ENCODE data around the gene SPEF2. TPM values are rescaled to one million over a fixed set of nuclear protein-coding genes. Genes with fewer than 3 reads are reported as not detected.
"Not testable (repeated sequence)": the region's sequence is repeated elsewhere in the genome, so short reads cannot be mapped to it uniquely, and the experiment has no call there.

Gene SPEF2
- polyA plus RNA-seq, 1 donor (not counting 4 experiments of a cell fraction or from before 2014, with no cell fraction given) = 1.6 TPM

DNA sequence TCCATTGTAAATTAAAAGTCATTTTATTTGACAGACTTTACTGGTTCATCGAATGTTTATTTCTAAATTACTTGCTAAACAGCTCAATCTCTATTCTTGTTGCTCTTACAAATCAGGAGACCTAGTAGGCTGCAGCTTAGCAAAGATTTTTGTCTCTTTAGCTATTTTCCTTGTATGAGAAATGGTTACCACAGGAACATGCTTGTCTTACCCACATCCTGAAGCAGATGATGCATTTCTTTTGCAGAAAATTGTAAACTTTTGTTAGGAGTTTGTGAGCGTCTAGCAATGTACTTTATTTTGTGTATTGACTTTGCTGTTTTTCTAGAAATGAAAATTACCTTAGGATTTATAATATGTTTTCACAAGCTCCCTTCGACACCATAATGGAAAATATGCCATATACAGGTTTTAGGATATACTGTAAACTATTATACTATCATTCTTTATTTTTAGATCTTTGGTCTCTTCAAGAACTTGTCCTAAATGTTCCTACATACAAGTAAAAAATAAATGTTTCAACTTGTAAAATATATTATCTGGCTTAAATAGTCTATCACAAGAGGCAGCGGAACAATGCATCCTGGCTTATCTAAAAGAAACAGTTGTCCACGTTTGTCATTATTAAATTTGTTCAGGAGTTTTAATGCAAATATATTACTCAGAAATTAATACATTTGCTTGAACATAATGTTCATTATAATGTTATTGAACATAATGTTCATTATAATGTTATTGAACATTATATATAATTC lies 54.1 kb downstream of the SPEF2 start:
- H4K20me1 ChIP-seq (ENCODE audit: control insufficient read depth, extremely low read depth, insufficient read depth, low read length) = no peaks in the 10 kb centered on the region
- H3K27me3 ChIP-seq (ENCODE audit: control insufficient read depth, extremely low read depth, insufficient read depth, low read length) = no peaks in the 10 kb centered on the region
- FAIRE-seq (no peak), DNase-seq (ENCODE audit: low read depth, low spot score) (no peak)
- H3K9ac ChIP-seq (ENCODE audit: control insufficient read depth, extremely low read depth, insufficient read depth, low read length) = no peak overlapping the region
- no peak overlapping the region for H3K4me3 ChIP-seq (ENCODE audit: control insufficient read depth in 2 of 3, extremely low read depth in 1 of 3, insufficient read depth in 2 of 3, low read depth in 1 of 3, low read length in 3 of 3)
- no peak overlapping the region for H2AFZ ChIP-seq (ENCODE audit: control insufficient read depth, low read length)
- no peaks in the 10 kb centered on the region for H3K36me3 ChIP-seq (ENCODE audit: control insufficient read depth in 2 of 2, extremely low read depth in 1 of 2, insufficient read depth in 2 of 2, low read length in 2 of 2)
- H3K4me1 ChIP-seq (ENCODE audit: control insufficient read depth, extremely low read depth, insufficient read depth, low read length) = no peaks in the 10 kb centered on the region
- H3K9me3 ChIP-seq (ENCODE audit: control insufficient read depth, low read depth, low read length) = no peaks in the 10 kb centered on the region
- H3K27ac ChIP-seq (ENCODE audit: control insufficient read depth, insufficient read depth, low read length) = no peak overlapping the region
- dilution Hi-C loops (cut with MboI; ENCODE audit: extremely low pct_ligation_motif_present, low sequenced_read_pairs) = no loop called here
- H3K9me1 ChIP-seq (ENCODE audit: control insufficient read depth, extremely low read depth, insufficient read depth, low read length) = no peaks in the 10 kb centered on the region
- no peaks in the 10 kb centered on the region for H3K79me2 ChIP-seq (ENCODE audit: control insufficient read depth, insufficient read depth, low read length)
- H3K4me2 ChIP-seq (ENCODE audit: control insufficient read depth, extremely low read depth, insufficient read depth, low read depth, low read length) = no peak overlapping the region
- TF ChIP-seq, protein P1, sequence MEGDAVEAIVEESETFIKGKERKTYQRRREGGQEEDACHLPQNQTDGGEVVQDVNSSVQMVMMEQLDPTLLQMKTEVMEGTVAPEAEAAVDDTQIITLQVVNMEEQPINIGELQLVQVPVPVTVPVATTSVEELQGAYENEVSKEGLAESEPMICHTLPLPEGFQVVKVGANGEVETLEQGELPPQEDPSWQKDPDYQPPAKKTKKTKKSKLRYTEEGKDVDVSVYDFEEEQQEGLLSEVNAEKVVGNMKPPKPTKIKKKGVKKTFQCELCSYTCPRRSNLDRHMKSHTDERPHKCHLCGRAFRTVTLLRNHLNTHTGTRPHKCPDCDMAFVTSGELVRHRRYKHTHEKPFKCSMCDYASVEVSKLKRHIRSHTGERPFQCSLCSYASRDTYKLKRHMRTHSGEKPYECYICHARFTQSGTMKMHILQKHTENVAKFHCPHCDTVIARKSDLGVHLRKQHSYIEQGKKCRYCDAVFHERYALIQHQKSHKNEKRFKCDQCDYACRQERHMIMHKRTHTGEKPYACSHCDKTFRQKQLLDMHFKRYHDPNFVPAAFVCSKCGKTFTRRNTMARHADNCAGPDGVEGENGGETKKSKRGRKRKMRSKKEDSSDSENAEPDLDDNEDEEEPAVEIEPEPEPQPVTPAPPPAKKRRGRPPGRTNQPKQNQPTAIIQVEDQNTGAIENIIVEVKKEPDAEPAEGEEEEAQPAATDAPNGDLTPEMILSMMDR (optimal IDR thresholded peaks at IDR 0.05 in 1 of 3, IDR thresholded peaks at IDR 0.05 in 1 of 3, conservative IDR thresholded peaks at IDR 0.05 in 1 of 3; ENCODE audit: extremely low read depth in 1 of 3, insufficient read depth in 2 of 3, low read length in 3 of 3) = no peak
- TF ChIP-seq EZH2 (IDR thresholded peaks at IDR 0.05; ENCODE audit: low read length) = no peak

DNA sequence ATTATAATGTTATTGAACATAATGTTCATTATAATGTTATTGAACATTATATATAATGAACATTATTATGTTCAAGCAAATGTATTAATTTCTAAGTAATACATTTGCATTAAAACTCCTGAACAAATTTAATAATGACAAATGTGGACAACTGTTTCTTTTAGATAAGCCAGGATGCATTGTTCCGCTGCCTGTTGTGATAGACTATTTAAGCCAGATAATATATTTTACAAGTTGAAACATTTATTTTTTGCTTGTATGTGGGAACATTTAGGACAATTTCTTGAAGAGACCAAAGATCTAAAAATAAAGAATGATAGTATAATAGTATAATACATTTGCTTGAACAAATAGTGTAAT lies 54.6 kb downstream of the SPEF2 start:
- DNase-seq (ENCODE audit: low read depth, low spot score); H2AFZ ChIP-seq (ENCODE audit: control insufficient read depth, low read length); H4K20me1 ChIP-seq (ENCODE audit: control insufficient read depth, extremely low read depth, insufficient read depth, low read length); H3K36me3 ChIP-seq (ENCODE audit: control insufficient read depth in 2 of 2, extremely low read depth in 1 of 2, insufficient read depth in 2 of 2, low read length in 2 of 2); H3K9me1 ChIP-seq (ENCODE audit: control insufficient read depth, extremely low read depth, insufficient read depth, low read length); H3K27ac ChIP-seq (ENCODE audit: control insufficient read depth, insufficient read depth, low read length); H3K9me3 ChIP-seq (ENCODE audit: control insufficient read depth, low read depth, low read length); H3K4me3 ChIP-seq (ENCODE audit: control insufficient read depth in 2 of 3, extremely low read depth in 1 of 3, insufficient read depth in 2 of 3, low read depth in 1 of 3, low read length in 3 of 3); H3K9ac ChIP-seq (ENCODE audit: control insufficient read depth, extremely low read depth, insufficient read depth, low read length); FAIRE-seq; H3K27me3 ChIP-seq (ENCODE audit: control insufficient read depth, extremely low read depth, insufficient read depth, low read length); H3K79me2 ChIP-seq (ENCODE audit: control insufficient read depth, insufficient read depth, low read length); H3K4me2 ChIP-seq (ENCODE audit: control insufficient read depth, extremely low read depth, insufficient read depth, low read depth, low read length); H3K4me1 ChIP-seq (ENCODE audit: control insufficient read depth, extremely low read depth, insufficient read depth, low read length); dilution Hi-C loops (cut with MboI; ENCODE audit: extremely low pct_ligation_motif_present, low sequenced_read_pairs): not testable (repeated sequence)

- DNase-seq (ENCODE audit: low read depth, low spot score) (no peak), FAIRE-seq (no peak)
- Histone ChIP-seq H3K4me1 (ENCODE audit: control insufficient read depth, extremely low read depth, insufficient read depth, low read length) (no peaks in the 10 kb centered on the region), H3K27me3 (ENCODE audit: control insufficient read depth, extremely low read depth, insufficient read depth, low read length) (no peaks in the 10 kb centered on the region), H3K79me2 (ENCODE audit: control insufficient read depth, insufficient read depth, low read length) (no peaks in the 10 kb centered on the region), H3K9me1 (ENCODE audit: control insufficient read depth, extremely low read depth, insufficient read depth, low read length) (no peaks in the 10 kb centered on the region), H4K20me1 (ENCODE audit: control insufficient read depth, extremely low read depth, insufficient read depth, low read length) (no peaks in the 10 kb centered on the region), H2AFZ (ENCODE audit: control insufficient read depth, low read length) (no peak overlapping the region), H3K4me2 (ENCODE audit: control insufficient read depth, extremely low read depth, insufficient read depth, low read depth, low read length) (no peak overlapping the region), H3K9me3 (ENCODE audit: control insufficient read depth, low read depth, low read length) (no peaks in the 10 kb centered on the region), H3K4me3 (ENCODE audit: control insufficient read depth in 2 of 3, extremely low read depth in 1 of 3, insufficient read depth in 2 of 3, low read depth in 1 of 3, low read length in 3 of 3) (no peak overlapping the region), H3K27ac (ENCODE audit: control insufficient read depth, insufficient read depth, low read length) (no peak overlapping the region), H3K36me3 (ENCODE audit: control insufficient read depth in 2 of 2, extremely low read depth in 1 of 2, insufficient read depth in 2 of 2, low read length in 2 of 2) (no peaks in the 10 kb centered on the region), H3K9ac (ENCODE audit: control insufficient read depth, extremely low read depth, insufficient read depth, low read length) (no peak overlapping the region)
- TF ChIP-seq EZH2 (IDR thresholded peaks at IDR 0.05; ENCODE audit: low read length) = no peak
- TF ChIP-seq, protein P1 (optimal IDR thresholded peaks at IDR 0.05 in 1 of 3, IDR thresholded peaks at IDR 0.05 in 1 of 3, conservative IDR thresholded peaks at IDR 0.05 in 1 of 3; ENCODE audit: extremely low read depth in 1 of 3, insufficient read depth in 2 of 3, low read length in 3 of 3) = no peak
- dilution Hi-C loops (cut with MboI; ENCODE audit: extremely low pct_ligation_motif_present, low sequenced_read_pairs) = no loop called here
Measured at GRCh38 chr5:35672995-35673394, 55.3 kb downstream of the SPEF2 start.
